Measurements from ENCODE around the gene BRAT1. TPM values are rescaled to one million over a fixed set of nuclear protein-coding genes. Genes with fewer than 3 reads are reported as not detected.

The BRAT1 gene
- total RNA-seq, 2 experiments from 2014 or later, result 24.1 to 24.5 TPM

DNA sequence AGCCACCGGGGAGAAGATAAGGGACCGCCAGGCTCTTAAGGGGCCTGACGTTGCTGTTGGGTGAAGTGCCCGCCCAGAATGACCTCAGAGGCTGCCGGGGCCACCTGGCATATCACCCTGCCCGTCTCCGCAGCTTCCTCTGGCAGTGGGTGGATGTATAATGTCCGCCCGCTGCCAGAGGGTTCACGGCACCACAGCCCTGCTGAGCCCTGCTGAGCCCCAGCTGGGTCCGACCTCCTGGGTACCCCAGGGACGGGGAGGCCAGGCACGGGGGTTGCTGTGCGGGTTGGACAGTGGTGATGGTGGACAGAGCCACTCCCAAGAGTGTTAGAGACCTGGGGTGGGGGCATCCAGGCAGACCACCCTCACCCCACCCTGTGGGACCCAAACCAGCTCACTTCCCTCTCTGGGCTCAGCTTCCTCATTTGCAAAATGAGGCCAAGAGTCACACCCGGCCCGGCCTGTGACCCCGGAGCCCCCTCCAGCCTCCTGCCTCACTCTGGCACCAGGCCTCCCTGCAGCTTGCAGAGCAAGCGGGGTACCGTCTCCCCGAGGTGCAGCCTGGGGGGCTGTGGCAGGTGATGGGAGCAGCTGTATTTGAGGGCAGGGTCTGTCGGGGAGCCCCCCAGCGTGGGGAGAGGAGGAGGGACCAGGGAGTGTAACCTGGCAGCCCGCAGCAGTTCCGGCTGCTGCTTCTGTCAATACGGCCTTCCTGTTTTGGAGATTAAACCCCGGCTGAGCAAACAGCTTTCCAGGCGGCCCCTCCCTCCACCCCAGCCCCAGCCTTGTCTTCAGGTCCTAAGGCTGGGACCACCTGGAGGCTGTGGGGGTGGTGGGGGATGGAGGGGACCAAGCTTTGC is 44.2 kb downstream of the BRAT1 start:
- ATAC-seq (ENCODE audit: poor library complexity) (peak; percentile 35), DNase-seq (peak in 13 of 14 experiments; percentile 40 to 86 (median 71))
- Histone ChIP-seq H3K27ac (ENCODE audit: low read depth in 1 of 2, low read length in 2 of 2) (peak overlapping the region; percentile 85 to 97), H3K27me3 (ENCODE audit: control insufficient read depth in 1 of 2, insufficient read depth in 2 of 2, low read length in 2 of 2) (no peaks in the 10 kb centered on the region), H3K9me3 (ENCODE audit: control insufficient read depth in 1 of 2, insufficient read depth in 1 of 2, low read length in 2 of 2) (no peaks in the 10 kb centered on the region), H3K4me1 (ENCODE audit: insufficient read depth, low read length) (peaks cover 77% of the 10 kb centered on the region), H3K36me3 (ENCODE audit: insufficient read depth, low read length) (no peaks in the 10 kb centered on the region), H3K4me3 (ENCODE audit: low read length) (peak overlapping the region; percentile 56)
- CTCF ChIA-PET, result interaction anchor here (1.0 kb wide), 1 partner anchor 42 kb away, joined by 3 read pairs; no protein-coding TSS in a partner anchor
- H3K4me1 Mint-ChIP-seq (ENCODE audit: low read depth), result peaks cover 67% of the 10 kb centered on the region
- TF ChIP-seq CTCF (IDR thresholded peaks at IDR 0.05), result no peak
- POLR2A ChIA-PET, result interaction anchor here (0.6 to 6.3 kb wide), 10 partner anchors 12 to 328 kb away, joined by 3 to 218 read pairs (median 4); partner anchors contain the start of genes EIF3B and LFNG
- H3K27me3 Mint-ChIP-seq, result no peaks in the 10 kb centered on the region
- H3K27ac Mint-ChIP-seq, result peak overlapping the region; percentile 98
- no peaks in the 10 kb centered on the region for H3K36me3 Mint-ChIP-seq (ENCODE audit: low read depth)
- peak overlapping the region; percentile 86 for H3K4me3 Mint-ChIP-seq
- no peaks in the 10 kb centered on the region for H3K9me3 Mint-ChIP-seq
- intact Hi-C loops (cut with DNase I, micrococcal nuclease), result no loop called here

- ChIA-PET POLR2A (interaction anchor here (0.6 to 6.3 kb wide), 7 partner anchors 11 to 327 kb away, joined by 3 to 218 read pairs (median 5); partner anchors contain the start of gene LFNG), CTCF (interaction anchor here (1.0 kb wide), 1 partner anchor 42 kb away, joined by 3 read pairs; no protein-coding TSS in a partner anchor)
- no peaks in the 10 kb centered on the region for H3K36me3 ChIP-seq (ENCODE audit: insufficient read depth, low read length)
- Mint-ChIP-seq H3K27ac (peak overlapping the region; percentile 98), H3K27me3 (no peaks in the 10 kb centered on the region), H3K9me3 (no peaks in the 10 kb centered on the region), H3K36me3 (ENCODE audit: low read depth) (no peaks in the 10 kb centered on the region), H3K4me1 (ENCODE audit: low read depth) (peaks cover 68% of the 10 kb centered on the region), H3K4me3 (peak overlapping the region; percentile 86)
- ATAC-seq (ENCODE audit: poor library complexity) (no peak), DNase-seq (peak in 1 of 14 experiments; percentile 24)
- H3K27ac ChIP-seq (ENCODE audit: low read depth in 1 of 2, low read length in 2 of 2), result peak overlapping the region; percentile 85 to 97
- no peaks in the 10 kb centered on the region for H3K9me3 ChIP-seq (ENCODE audit: control insufficient read depth in 1 of 2, insufficient read depth in 1 of 2, low read length in 2 of 2)
- H3K4me3 ChIP-seq (ENCODE audit: low read length), result peak overlapping the region; percentile 56
- intact Hi-C loops (cut with DNase I, micrococcal nuclease), result no loop called here
- TF ChIP-seq CTCF (IDR thresholded peaks at IDR 0.05), result no peak
- H3K4me1 ChIP-seq (ENCODE audit: insufficient read depth, low read length), result peaks cover 75% of the 10 kb centered on the region
- H3K27me3 ChIP-seq (ENCODE audit: control insufficient read depth in 1 of 2, insufficient read depth in 2 of 2, low read length in 2 of 2), result no peaks in the 10 kb centered on the region
Observed at GRCh38 chr7:2510130-2510776, 45.1 kb downstream of the BRAT1 start.

- Histone ChIP-seq H3K4me1 (ENCODE audit: insufficient read depth, low read length) (peaks cover 74% of the 10 kb centered on the region), H3K36me3 (ENCODE audit: insufficient read depth, low read length) (no peaks in the 10 kb centered on the region), H3K27me3 (ENCODE audit: control insufficient read depth in 1 of 2, insufficient read depth in 2 of 2, low read length in 2 of 2) (no peaks in the 10 kb centered on the region), H3K27ac (ENCODE audit: low read depth in 1 of 2, low read length in 2 of 2) (peak overlapping the region; percentile 85 to 97), H3K9me3 (ENCODE audit: control insufficient read depth in 1 of 2, insufficient read depth in 1 of 2, low read length in 2 of 2) (no peaks in the 10 kb centered on the region), H3K4me3 (ENCODE audit: low read length) (peak overlapping the region; percentile 47)
- Mint-ChIP-seq H3K27ac (peak overlapping the region; percentile 98), H3K9me3 (no peaks in the 10 kb centered on the region), H3K4me3 (peak overlapping the region; percentile 78), H3K4me1 (ENCODE audit: low read depth) (peaks cover 68% of the 10 kb centered on the region), H3K27me3 (no peaks in the 10 kb centered on the region), H3K36me3 (ENCODE audit: low read depth) (no peaks in the 10 kb centered on the region)
- ATAC-seq (ENCODE audit: poor library complexity), result no peak
- intact Hi-C loops (cut with DNase I, micrococcal nuclease), result loop anchor here (1.0 to 2.0 kb wide), 3 partner anchors 10 to 49 kb away; partner anchors contain the start of genes IQCE (in 1 of the 2) and LFNG (in 1 of the 2)
- TF ChIP-seq CTCF (IDR thresholded peaks at IDR 0.05), result no peak
- peak in 1 of 14 experiments; percentile 42 for DNase-seq
- POLR2A ChIA-PET, result interaction anchor here (1.0 to 6.3 kb wide), 7 partner anchors 8 to 569 kb away, joined by 3 to 218 read pairs (median 5); partner anchors contain the start of gene LFNG
- CTCF ChIA-PET, result interaction anchor here (0.7 to 1.0 kb wide), 2 partner anchors 11 to 46 kb away, joined by 3 read pairs; partner anchors contain the start of gene BRAT1
Observed at GRCh38 chr7:2509298-2509906, 45.9 kb downstream of the BRAT1 start.

Measured in CD4-positive, alpha-beta T cell (primary cell).